Liver (tissue), 9 donors: ENCODE results near the gene PDLIM5. TPM values are rescaled to one million over a fixed set of nuclear protein-coding genes. Genes with fewer than 3 reads are reported as not detected.

ENCODE experiments used
- DNase-seq: peaks from one replicate; pipeline ENCODE4 v3.0.0-alpha.2; 2017; ENCODE audit warnings: low spot score
- H3K27ac ChIP-seq, 2 donors: one replicate each; pipeline ENCODE4 v1.7.0; 2013; ENCODE audit warnings: inconsistent platforms in 2 of 2, low read length in 2 of 2, control low read depth in 1 of 2, low read depth in 1 of 2, mild to moderate bottlenecking in 1 of 2
- H3K27me3 ChIP-seq, 4 donors: one replicate each; pipeline versions ENCODE4 v1.6.1 to v1.7.0; 2013; ENCODE audit warnings: low read length in 3 of 4, inconsistent platforms in 1 of 4, mild to moderate bottlenecking in 1 of 4, moderate library complexity in 1 of 4; ENCODE audit not compliant: control insufficient read depth in 4 of 4, insufficient read depth in 4 of 4
- H3K36me3 ChIP-seq, 4 donors: one replicate each; pipeline versions ENCODE4 v1.6.1 to v1.7.0; 2013; ENCODE audit warnings: low read length in 3 of 4, mild to moderate bottlenecking in 3 of 4, low read depth in 1 of 4, moderate library complexity in 1 of 4; ENCODE audit not compliant: control insufficient read depth in 4 of 4, insufficient read depth in 3 of 4
- H3K4me1 ChIP-seq, 4 donors: one replicate each; pipeline versions ENCODE4 v1.6.1 to v1.7.0; 2013; ENCODE audit warnings: low read length in 3 of 4, mild to moderate bottlenecking in 3 of 4, moderate library complexity in 1 of 4; ENCODE audit not compliant: control insufficient read depth in 4 of 4, insufficient read depth in 4 of 4
- H3K4me3 ChIP-seq, 3 donors: one replicate each; pipeline versions ENCODE4 v1.6.1 to v1.7.0; 2013; ENCODE audit warnings: low read length in 3 of 3, control low read depth in 1 of 3, low read depth in 1 of 3, mild to moderate bottlenecking in 1 of 3
- H3K9ac ChIP-seq, 2 donors: one replicate each; pipeline ENCODE4 v1.7.0; 2013; ENCODE audit warnings: low read length in 2 of 2, mild to moderate bottlenecking in 2 of 2, moderate library complexity in 2 of 2, control low read depth in 1 of 2, low read depth in 1 of 2
- H3K9me3 ChIP-seq, 4 donors: one replicate each; pipeline versions ENCODE4 v1.6.1 to v1.7.0; 2013; ENCODE audit warnings: low read length in 3 of 4; ENCODE audit not compliant: control insufficient read depth in 4 of 4
- GABPA ChIP-seq, 2 donors: IDR thresholded peaks in 1 of 2; conservative IDR thresholded peaks in 1 of 2; 2 replicates each; pipeline ENCODE4 v1.6.1; 2016; ENCODE audit warnings: antibody characterized with exemption in 2 of 2, mild to moderate bottlenecking in 1 of 2, moderate library complexity in 1 of 2
- JUND ChIP-seq, 2 donors: IDR thresholded peaks; 2 replicates each; pipeline ENCODE4 v1.6.1; 2016; ENCODE audit warnings: antibody characterized with exemption in 2 of 2
- RAD21 ChIP-seq, 2 donors: IDR thresholded peaks; 2 replicates each; pipeline ENCODE4 v1.6.1; 2016; ENCODE audit warnings: antibody characterized with exemption in 2 of 2, mild to moderate bottlenecking in 2 of 2
- REST ChIP-seq: IDR thresholded peaks from 2 replicates; pipeline ENCODE4 v1.6.1; 2016; ENCODE audit warnings: antibody characterized with exemption, mild to moderate bottlenecking
- RXRA ChIP-seq, 2 donors: IDR thresholded peaks; 2 replicates each; pipeline ENCODE4 v1.6.1; 2017 to 2018; ENCODE audit warnings: antibody characterized with exemption in 2 of 2, mild to moderate bottlenecking in 1 of 2
- SP1 ChIP-seq: IDR thresholded peaks from 2 replicates; pipeline ENCODE4 v1.6.1; 2018; ENCODE audit warnings: antibody characterized with exemption, mild to moderate bottlenecking
- TAF1 ChIP-seq: conservative IDR thresholded peaks from 2 replicates; pipeline ENCODE4 v1.6.1; 2016; ENCODE audit warnings: antibody characterized with exemption, mild to moderate bottlenecking
- YY1 ChIP-seq: IDR thresholded peaks from 2 replicates; pipeline ENCODE4 v1.6.1; 2016; ENCODE audit warnings: antibody characterized with exemption, mild to moderate bottlenecking
- ZBTB33 ChIP-seq: IDR thresholded peaks from 2 replicates; pipeline ENCODE4 v1.6.1; 2016; ENCODE audit warnings: antibody characterized with exemption
- WGBS: extraction: QIAGEN DNeasy Blood & Tissue Kit; methylation state at CpG from one replicate; pipeline ENCODE4 v1.1.7; 2013; 5-methylcytosine and 5-hydroxymethylcytosine counted together
- polyA plus RNA-seq, 2 donors: library from polyadenylated mRNA; stranded (reverse) in 1 of 2; unstranded in 1 of 2; fragments of 200-250 nt in 1 of 2; fragments of >200 nt in 1 of 2; fragmentation: Nextera tagmentation in 1 of 2; extraction: Ambion mirVana in 1 of 2; gene quantifications; one replicate each; pipeline versions ENCODE4 v1.2.1 to v1.2.3, GENCODE V29; 2013 to 2015
- total RNA-seq, 2 donors: library from RNA; depleted of rRNA; stranded (reverse); fragments of >200 nt; gene quantifications; one replicate each; pipeline ENCODE4 v1.2.3, GENCODE V29; 2014
- TF ChIP-seq, protein P1 (sequence below): IDR thresholded peaks from 2 replicates; pipeline ENCODE4 v1.6.1; 2016; ENCODE audit warnings: antibody characterized with exemption
- donor health status: healthy.
- donor health status: healthy.
- donor health status: healthy.
- donor health status: healthy.
- donor health status: healthy.

PDLIM5 gene
- total and polyA plus RNA-seq, 4 donors, result 19.1 to 114 (median 67.8) TPM

GRCh38 chr4:94548571-94548970 is 96.8 kb downstream of the PDLIM5 start:
- 58% methylated on average over 1 of the region's 1 CpG for WGBS
- Histone ChIP-seq H3K27me3 (no peaks in the 10 kb centered on the region), H3K36me3 (peaks cover 0 to 2% (median 0%) of the 10 kb centered on the region in 4 donors), H3K27ac (peak overlapping the region; percentile 11 to 60), H3K9me3 (no peaks in the 10 kb centered on the region), H3K4me3 (no peak overlapping the region), H3K9ac (no peak overlapping the region), H3K4me1 (peaks cover 0 to 3% (median 2%) of the 10 kb centered on the region in 4 donors)
- no peak for DNase-seq
- TF ChIP-seq, protein P1, sequence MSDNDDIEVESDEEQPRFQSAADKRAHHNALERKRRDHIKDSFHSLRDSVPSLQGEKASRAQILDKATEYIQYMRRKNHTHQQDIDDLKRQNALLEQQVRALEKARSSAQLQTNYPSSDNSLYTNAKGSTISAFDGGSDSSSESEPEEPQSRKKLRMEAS, result no peak
- peak in 1 of 2 donors; percentile 11 for TF ChIP-seq JUND (IDR thresholded peaks at IDR 0.05)

- no peak for TF ChIP-seq ZBTB33
- Histone ChIP-seq H3K27me3 (no peaks in the 10 kb centered on the region), H3K4me3 (no peak overlapping the region), H3K27ac (no peak overlapping the region), H3K9me3 (no peaks in the 10 kb centered on the region), H3K9ac (no peak overlapping the region), H3K4me1 (peaks cover 0 to 3% (median 2%) of the 10 kb centered on the region in 4 donors), H3K36me3 (peaks cover 0 to 2% (median 0%) of the 10 kb centered on the region in 4 donors)
- WGBS, result 72% methylated on average over 1 of the region's 1 CpG
- DNase-seq, result no peak
Measured at GRCh38 chr4:94550352-94550751, 98.6 kb downstream of the PDLIM5 start.

DNA sequence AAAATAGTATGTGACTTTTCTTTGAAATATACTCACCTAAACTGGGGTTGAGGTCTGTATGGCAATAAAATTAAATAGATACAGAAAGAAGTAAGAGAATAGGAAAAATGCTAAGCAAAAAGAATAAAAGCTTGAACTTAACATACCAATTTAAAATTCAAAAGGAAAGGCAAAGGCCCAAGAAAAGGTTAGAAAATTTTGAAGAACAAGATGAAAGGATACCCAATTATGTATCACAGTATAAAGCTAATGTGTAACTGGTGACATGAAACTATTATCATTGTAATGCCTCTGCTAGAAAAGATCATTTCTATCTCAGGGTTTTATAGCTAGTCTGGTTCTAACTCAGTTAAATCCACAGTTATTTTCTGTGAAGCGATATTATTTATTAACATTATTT is 99.1 kb downstream of the PDLIM5 start:
- Histone ChIP-seq H3K4me3 (no peak overlapping the region), H3K27ac (no peak overlapping the region), H3K36me3 (peaks cover 0 to 2% (median 0%) of the 10 kb centered on the region in 4 donors), H3K4me1 (peaks cover 0 to 3% (median 2%) of the 10 kb centered on the region in 4 donors), H3K9me3 (no peaks in the 10 kb centered on the region), H3K27me3 (no peaks in the 10 kb centered on the region), H3K9ac (no peak overlapping the region)
- DNase-seq, result no peak
- WGBS, result 99% methylated on average over 1 of the region's 1 CpG
- TF ChIP-seq TAF1, result no peak
- TF ChIP-seq GABPA (IDR thresholded peaks at IDR 0.05 in 1 of 2, conservative IDR thresholded peaks at IDR 0.05 in 1 of 2), result no peak
- TF ChIP-seq YY1, result no peak
- TF ChIP-seq REST, result no peak
- no peak for TF ChIP-seq RXRA (IDR thresholded peaks at IDR 0.05)
- no peak for TF ChIP-seq JUND (IDR thresholded peaks at IDR 0.05)
- no peak for TF ChIP-seq SP1
- TF ChIP-seq RAD21 (IDR thresholded peaks at IDR 0.05), result no peak
